DND-41 (cell line): Measurements from ENCODE around the gene PRPF40B.

Source experiments
- ATAC-seq: fragments of 200-7000 bp; cut with Tn5 transposase; 3 replicates; pipeline ENCODE4 v1.9.1; 2021; ENCODE audit warnings: low read depth; ENCODE audit not compliant: insufficient read depth
- DNase-seq: peaks from one replicate; pipeline ENCODE4 v3.0.0-alpha.2; 2020
- H2AFZ ChIP-seq: 2 replicates; pipeline ENCODE4 v1.6.0; 2012; ENCODE audit warnings: low read depth, low read length
- H3K27ac ChIP-seq: 2 replicates; pipeline ENCODE4 v1.5.1; 2012; ENCODE audit warnings: low read length, inconsistent platforms
- H3K27me3 ChIP-seq: fragments of 200-600 bp; sonication (generic); 2 replicates; pipeline ENCODE4 v1.6.0; 2012; ENCODE audit warnings: low read length, mild to moderate bottlenecking, inconsistent platforms; ENCODE audit not compliant: insufficient read depth, poor library complexity
- H3K36me3 ChIP-seq: 2 replicates; pipeline ENCODE4 v1.5.1; 2012; ENCODE audit warnings: low read length, inconsistent platforms; ENCODE audit not compliant: insufficient read depth
- H3K4me1 ChIP-seq: 2 replicates; pipeline ENCODE4 v1.5.1; 2012; ENCODE audit warnings: mild to moderate bottlenecking, low read length; ENCODE audit not compliant: insufficient read depth
- H3K4me2 ChIP-seq: 2 replicates; pipeline ENCODE4 v1.6.0; 2012; ENCODE audit warnings: mild to moderate bottlenecking, moderate library complexity, low read length, inconsistent platforms; ENCODE audit not compliant: insufficient read depth
- H3K4me3 ChIP-seq, 2 experiments: fragments of 200-600 bp in 1 of 2; shearing (Covaris generic) in 1 of 2; 2 replicates each; pipeline ENCODE4 v1.5.1; 2012 to 2016; ENCODE audit warnings: inconsistent platforms in 2 of 2, low read length in 2 of 2, mild to moderate bottlenecking in 2 of 2, low read depth in 1 of 2, moderate library complexity in 1 of 2
- H3K79me2 ChIP-seq: 2 replicates; pipeline ENCODE4 v1.6.0; 2012; ENCODE audit warnings: low read length, inconsistent platforms; ENCODE audit not compliant: insufficient read depth
- H3K9ac ChIP-seq: 2 replicates; pipeline ENCODE4 v1.6.0; 2012; ENCODE audit warnings: low read depth, mild to moderate bottlenecking, inconsistent platforms, low read length, moderate library complexity
- H3K9me3 ChIP-seq: 2 replicates; pipeline ENCODE4 v1.5.1; 2012; ENCODE audit warnings: low read length, moderate library complexity, mild to moderate bottlenecking, inconsistent platforms; ENCODE audit not compliant: insufficient read depth, severe bottlenecking
- H4K20me1 ChIP-seq: 2 replicates; pipeline ENCODE4 v1.6.0; 2012; ENCODE audit warnings: low read length; ENCODE audit not compliant: insufficient read depth
- EZH2 ChIP-seq: IDR thresholded peaks from 3 replicates; pipeline ENCODE4 v1.6.1; 2012; ENCODE audit warnings: borderline replicate concordance, low read depth, mild to moderate bottlenecking, moderate library complexity, low read length, inconsistent platforms; ENCODE audit not compliant: severe bottlenecking
- TF ChIP-seq, protein P1 (sequence below): IDR thresholded peaks from 2 replicates; pipeline ENCODE4 v1.5.1; 2012; ENCODE audit warnings: borderline replicate concordance, low read length, moderate library complexity, mild to moderate bottlenecking; ENCODE audit not compliant: poor library complexity, severe bottlenecking; ENCODE audit errors: extremely low read depth

Gene PRPF40B

DNA sequence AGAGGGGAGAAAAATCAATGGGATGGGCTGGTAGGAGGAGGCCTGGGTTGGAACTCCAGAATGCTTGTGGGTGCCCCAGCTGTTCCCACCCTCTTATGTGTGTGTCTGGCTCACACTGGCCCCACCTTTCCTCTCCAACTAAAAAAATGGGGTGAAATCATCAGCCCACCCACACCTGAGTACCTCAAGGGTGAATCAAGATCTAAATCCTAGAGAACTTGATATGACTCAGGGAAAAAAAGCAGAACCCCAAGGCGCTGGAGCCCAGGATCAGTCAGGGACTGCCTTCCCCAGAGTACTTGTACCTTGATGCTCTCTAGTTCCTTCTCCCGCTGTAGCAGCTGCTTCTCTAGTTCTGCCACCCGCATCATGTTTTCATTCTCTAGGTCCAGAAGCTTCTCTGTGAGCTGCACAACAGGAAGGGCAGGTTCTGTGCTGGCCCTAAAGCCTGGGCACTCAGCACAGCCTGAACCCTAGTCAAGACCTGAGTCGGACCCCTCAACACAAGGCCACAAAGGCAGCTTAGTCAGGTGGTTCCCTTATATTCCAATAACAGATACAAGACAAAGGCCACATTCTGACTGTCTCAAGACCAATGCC, 29.7 kb downstream of the PRPF40B start:
- H3K4me2 ChIP-seq, result no peak overlapping the region
- no peaks in the 10 kb centered on the region for H3K27me3 ChIP-seq
- DNase-seq (no peak), ATAC-seq (no peak)
- 0 out of 2 replicates have a peak overlapping the region, but pooled peaks have one; percentile 8 for H3K27ac ChIP-seq
- H2AFZ ChIP-seq, result no peak overlapping the region
- no peak overlapping the region for H3K9ac ChIP-seq
- no peaks in the 10 kb centered on the region for H3K9me3 ChIP-seq
- no peak overlapping the region for H3K4me3 ChIP-seq
- peaks cover 71% of the 10 kb centered on the region for H3K36me3 ChIP-seq
- no peaks in the 10 kb centered on the region for H3K4me1 ChIP-seq
- H3K79me2 ChIP-seq, result no peaks in the 10 kb centered on the region
- TF ChIP-seq, protein P1, sequence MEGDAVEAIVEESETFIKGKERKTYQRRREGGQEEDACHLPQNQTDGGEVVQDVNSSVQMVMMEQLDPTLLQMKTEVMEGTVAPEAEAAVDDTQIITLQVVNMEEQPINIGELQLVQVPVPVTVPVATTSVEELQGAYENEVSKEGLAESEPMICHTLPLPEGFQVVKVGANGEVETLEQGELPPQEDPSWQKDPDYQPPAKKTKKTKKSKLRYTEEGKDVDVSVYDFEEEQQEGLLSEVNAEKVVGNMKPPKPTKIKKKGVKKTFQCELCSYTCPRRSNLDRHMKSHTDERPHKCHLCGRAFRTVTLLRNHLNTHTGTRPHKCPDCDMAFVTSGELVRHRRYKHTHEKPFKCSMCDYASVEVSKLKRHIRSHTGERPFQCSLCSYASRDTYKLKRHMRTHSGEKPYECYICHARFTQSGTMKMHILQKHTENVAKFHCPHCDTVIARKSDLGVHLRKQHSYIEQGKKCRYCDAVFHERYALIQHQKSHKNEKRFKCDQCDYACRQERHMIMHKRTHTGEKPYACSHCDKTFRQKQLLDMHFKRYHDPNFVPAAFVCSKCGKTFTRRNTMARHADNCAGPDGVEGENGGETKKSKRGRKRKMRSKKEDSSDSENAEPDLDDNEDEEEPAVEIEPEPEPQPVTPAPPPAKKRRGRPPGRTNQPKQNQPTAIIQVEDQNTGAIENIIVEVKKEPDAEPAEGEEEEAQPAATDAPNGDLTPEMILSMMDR, result no peak
- no peak for TF ChIP-seq EZH2
- H4K20me1 ChIP-seq, result no peaks in the 10 kb centered on the region

DNA sequence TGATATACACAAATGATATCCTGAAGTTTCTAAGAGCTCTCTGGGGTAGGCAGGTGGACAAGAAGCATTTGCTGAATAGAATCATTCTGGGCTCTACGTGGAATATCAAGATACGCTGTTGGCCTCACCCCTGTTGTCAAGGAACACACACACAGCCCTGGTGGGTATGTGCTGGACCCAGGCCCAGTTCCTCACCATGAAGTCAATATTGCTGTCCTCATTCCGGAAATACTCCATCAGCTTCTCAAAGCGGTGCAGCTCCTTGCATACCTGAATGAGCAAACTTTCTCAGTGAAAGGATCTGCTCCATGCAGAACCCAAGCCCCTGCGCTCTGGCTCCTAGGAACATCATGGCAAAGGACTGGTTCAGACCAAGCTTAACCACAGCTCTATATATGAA, 31.4 kb downstream of the PRPF40B start:
- no peak overlapping the region for H3K9ac ChIP-seq
- no peak for DNase-seq
- H3K36me3 ChIP-seq, result peaks cover 66% of the 10 kb centered on the region
- H3K9me3 ChIP-seq, result no peaks in the 10 kb centered on the region
- H3K4me1 ChIP-seq, result no peaks in the 10 kb centered on the region
- no peaks in the 10 kb centered on the region for H3K79me2 ChIP-seq
- no peaks in the 10 kb centered on the region for H3K27me3 ChIP-seq
- H3K27ac ChIP-seq, result no peak overlapping the region
- H3K4me3 ChIP-seq, result no peak overlapping the region
- no peaks in the 10 kb centered on the region for H4K20me1 ChIP-seq
- no peak overlapping the region for H3K4me2 ChIP-seq
- no peak overlapping the region for H2AFZ ChIP-seq
- ATAC-seq, result no peak
- TF ChIP-seq EZH2, result no peak
- TF ChIP-seq, protein P1, result no peak

DNA sequence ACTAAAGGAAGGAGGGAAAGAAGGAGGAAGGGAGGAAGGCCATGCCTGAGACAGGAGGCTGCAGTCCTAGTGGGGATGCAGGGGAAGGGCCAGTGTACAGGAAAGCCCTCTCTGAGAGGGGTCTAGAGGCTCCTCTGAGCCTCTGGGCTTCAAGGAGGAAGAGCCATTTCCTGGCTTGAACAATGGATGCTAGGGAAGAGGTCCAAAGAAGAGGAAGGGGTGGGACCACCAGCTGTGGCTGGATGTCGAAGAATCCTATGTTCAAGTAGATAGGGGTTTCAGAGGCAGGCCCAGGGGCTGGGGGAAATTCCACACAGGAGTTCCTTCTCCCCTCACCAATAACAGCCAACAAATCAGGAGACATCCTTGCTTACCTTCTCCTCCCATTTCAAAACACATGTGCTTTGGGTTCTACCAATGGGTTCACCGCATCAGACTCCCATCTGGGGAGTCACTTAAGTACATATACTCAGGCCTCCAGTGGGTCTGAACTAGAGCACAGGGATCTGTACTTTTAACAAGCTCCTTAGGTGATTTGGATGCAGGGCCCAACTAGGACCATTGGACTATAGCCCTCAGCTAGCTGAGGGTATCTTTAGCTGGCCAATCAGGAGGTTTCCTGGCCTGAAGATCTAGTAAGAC, 32.4 kb downstream of the PRPF40B start:
- no peak for TF ChIP-seq EZH2
- Histone ChIP-seq H3K27me3 (no peaks in the 10 kb centered on the region), H3K4me1 (no peaks in the 10 kb centered on the region), H3K9ac (no peak overlapping the region), H3K9me3 (no peaks in the 10 kb centered on the region), H3K4me3 (no peak overlapping the region), H3K79me2 (no peaks in the 10 kb centered on the region), H3K4me2 (no peak overlapping the region), H4K20me1 (no peaks in the 10 kb centered on the region), H3K27ac (no peak overlapping the region), H2AFZ (no peak overlapping the region), H3K36me3 (peaks cover 61% of the 10 kb centered on the region)
- DNase-seq (no peak), ATAC-seq (no peak)

DNA sequence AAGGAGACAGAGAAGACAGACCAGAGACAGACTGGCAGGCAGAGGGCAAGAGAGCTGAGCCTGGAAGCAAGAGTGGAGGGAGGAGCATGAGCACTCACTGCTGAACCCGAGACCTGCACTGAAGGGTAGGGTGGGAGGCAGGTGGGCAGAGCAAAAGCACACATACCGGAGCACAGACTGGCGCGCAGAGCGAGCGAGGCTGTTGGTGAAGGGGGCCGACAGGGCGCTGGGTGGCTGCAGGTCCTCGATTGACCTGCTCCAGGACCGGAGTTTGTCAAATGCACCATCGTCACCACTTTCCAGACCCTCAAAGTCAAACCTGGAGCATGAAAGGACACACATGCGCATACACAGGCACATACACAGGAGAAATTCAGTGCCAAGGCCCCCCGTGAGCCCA, 34.9 kb downstream of the PRPF40B start:
- H3K4me1 ChIP-seq, result peaks cover 17% of the 10 kb centered on the region
- no peaks in the 10 kb centered on the region for H3K27me3 ChIP-seq
- H3K27ac ChIP-seq, result no peak overlapping the region; the same call in 1 of the 2 replicates
- H3K4me2 ChIP-seq, result no peak overlapping the region
- H3K36me3 ChIP-seq, result peaks cover 55% of the 10 kb centered on the region
- ATAC-seq, result no peak
- no peaks in the 10 kb centered on the region for H4K20me1 ChIP-seq
- H3K4me3 ChIP-seq, result no peak overlapping the region
- H3K9me3 ChIP-seq, result no peaks in the 10 kb centered on the region
- no peak overlapping the region for H2AFZ ChIP-seq
- DNase-seq, result no peak
- TF ChIP-seq, protein P1, result no peak
- no peak for TF ChIP-seq EZH2
- H3K9ac ChIP-seq, result no peak overlapping the region
- H3K79me2 ChIP-seq, result peaks cover 4% of the 10 kb centered on the region; the same call in 1 of the 2 replicates
